Measurements from ENCODE around the gene MIP. TPM values are rescaled to one million over a fixed set of nuclear protein-coding genes. Genes with fewer than 3 reads are reported as not detected.
"Not testable (repeated sequence)": the region's sequence is repeated elsewhere in the genome, so short reads cannot be mapped to it uniquely, and the experiment has no call there.

The MIP gene
- total and polyA plus RNA-seq, 2 of the 13 experiments (the other 11 are each of a cell fraction or from before 2014, with no cell fraction given) = not detected

- TF ChIP-seq RXRA (CRISPR knock-in tag; IDR thresholded peaks at IDR 0.05) (peak; percentile 60; the same call in 1 of the 2 replicates), KLF9 (CRISPR knock-in tag; IDR thresholded peaks at IDR 0.05; ENCODE audit: low read depth) (no peak; the same call in 1 of the 2 replicates), PAWR (CRISPR knock-in tag; IDR thresholded peaks at IDR 0.05; ENCODE audit: borderline replicate concordance) (no peak), GZF1 (CRISPR knock-in tag; IDR thresholded peaks at IDR 0.05) (peak; percentile 55), ASH2L (IDR thresholded peaks at IDR 0.05; ENCODE audit: insufficient read length, low read depth, low read length) (peak; percentile 90), KDM3A (CRISPR knock-in tag; IDR thresholded peaks at IDR 0.05; ENCODE audit: low read depth) (peak; percentile 51; the same call in 1 of the 2 replicates), ZNF746 (CRISPR knock-in tag; IDR thresholded peaks at IDR 0.05) (no peak), KLF6 (CRISPR knock-in tag; IDR thresholded peaks at IDR 0.05) (peak; percentile 91), ZNF160 (CRISPR knock-in tag; IDR thresholded peaks at IDR 0.05) (peak; percentile 70; the same call in 1 of the 2 replicates), ZNF335 (CRISPR knock-in tag; IDR thresholded peaks at IDR 0.05) (no peak; the same call in 1 of the 2 replicates), ZC3H4 (CRISPR knock-in tag; IDR thresholded peaks at IDR 0.05; ENCODE audit: borderline replicate concordance) (no peak), JUNB (CRISPR knock-in tag; IDR thresholded peaks at IDR 0.05; ENCODE audit: borderline replicate concordance) (no peak), ZBTB7A (CRISPR knock-in tag; IDR thresholded peaks at IDR 0.05) (no peak), SP140L (CRISPR knock-in tag; IDR thresholded peaks at IDR 0.05; ENCODE audit: borderline replicate concordance) (peak; percentile 81; the same call in 1 of the 2 replicates), ZNF850 (CRISPR knock-in tag; conservative IDR thresholded peaks at IDR 0.05) (0 out of 2 replicates have a peak, but pooled peaks have one; percentile 59), AGO1 (IDR thresholded peaks at IDR 0.05; ENCODE audit: low read depth, low read length, poor library complexity, severe bottlenecking) (peak; percentile 56), ZBTB38 (CRISPR knock-in tag; IDR thresholded peaks at IDR 0.05) (peak; percentile 71; the same call in 1 of the 2 replicates), ZUFSP (CRISPR knock-in tag; IDR thresholded peaks at IDR 0.05; ENCODE audit: borderline replicate concordance) (no peak)
Observed at GRCh38 chr12:56448860-56449621, 5.4 kb downstream of the MIP start, which contains the start of gene TIMELESS (continued).

- H3K36me3 ChIP-seq (replicated peaks in 1 of 2; ENCODE audit: control insufficient read depth in 1 of 2, insufficient read depth in 2 of 2, low read length in 2 of 2); H4K20me1 ChIP-seq (ENCODE audit: insufficient read depth, low read length); in situ Hi-C loops (cut with HindIII; ENCODE audit: extremely low pct_ligation_motif_present, low pct_unique_long_range_greater_than_20kb); H3K4me2 ChIP-seq (ENCODE audit: low read depth, low read length); DNase-seq (ENCODE audit: low spot score); intact Hi-C loops (cut with micrococcal nuclease; ENCODE audit: unreplicated experiment); CTCF ChIA-PET (ENCODE audit: low intra/inter-chr PET ratio, low total read pairs); H3K4me3 ChIP-seq (replicated peaks in 1 of 3; ENCODE audit: insufficient read depth in 1 of 3, low read depth in 2 of 3, low read length in 3 of 3); ATAC-seq; H2AFZ ChIP-seq (ENCODE audit: low read length); H3K27me3 ChIP-seq (ENCODE audit: control insufficient read depth in 1 of 2, insufficient read depth in 2 of 2, low read length in 2 of 2); FAIRE-seq; H3K9me3 ChIP-seq (ENCODE audit: low read length); H3K27ac ChIP-seq (ENCODE audit: extremely low read length, insufficient read depth, low read length); BruUV-seq (replicated peaks); POLR2A ChIA-PET; H3K9ac ChIP-seq (ENCODE audit: insufficient read depth, low read depth, low read length): not testable (repeated sequence)
- Histone ChIP-seq H3K4me1 (ENCODE audit: insufficient read depth, low read length) (peaks cover 19% of the 10 kb centered on the region), H3K79me2 (ENCODE audit: insufficient read depth, low read length) (peaks cover 18% of the 10 kb centered on the region)
- 93% methylated on average over 2 of the region's 2 CpGs for WGBS (ENCODE audit: low lambda C conversion rate)
Observed at GRCh38 chr12:56443208-56443607, 11.2 kb downstream of the MIP start.

Data from HepG2 (cell line).